NCI-H2196 treated with DMSO at 0.1 percent for 48 hours (cell line): ENCODE measurements around the gene OXNAD1.
"Not testable (repeated sequence)": the region's sequence is repeated elsewhere in the genome, so short reads cannot be mapped to it uniquely, and the experiment has no call there.

ENCODE experiments used
- DNase-seq: peaks from one replicate; lab custom pipeline; 2025; ENCODE audit not compliant: unreplicated experiment; lab: John Stamatoyannopoulos, UW

The OXNAD1 gene

GRCh38 chr3:16303037-16303575 lies 38.1 kb downstream of the OXNAD1 start:
- no peak for DNase-seq

- DNase-seq = no peak
Measured at GRCh38 chr3:16304061-16305010, 39.3 kb downstream of the OXNAD1 start.

GRCh38 chr3:16305111-16305541 lies 40.1 kb downstream of the OXNAD1 start:
- no peak for DNase-seq

- no peak for DNase-seq
Measured at GRCh38 chr3:16307832-16308531, 43.0 kb downstream of the OXNAD1 start.

GRCh38 chr3:16308727-16309126 lies 43.7 kb downstream of the OXNAD1 start:
- no peak for DNase-seq

GRCh38 chr3:16309558-16309957 lies 44.5 kb downstream of the OXNAD1 start:
- DNase-seq = no peak

- not testable (repeated sequence) for DNase-seq
Measured at GRCh38 chr3:16310486-16310885, 45.5 kb downstream of the OXNAD1 start.

- DNase-seq = no peak
Measured at GRCh38 chr3:16311960-16312451, 47.0 kb downstream of the OXNAD1 start.

- DNase-seq = no peak
Measured at GRCh38 chr3:16313886-16314645, 49.1 kb downstream of the OXNAD1 start.

GRCh38 chr3:16315623-16316022 lies 50.6 kb downstream of the OXNAD1 start:
- DNase-seq = no peak

GRCh38 chr3:16316396-16316795 lies 51.4 kb downstream of the OXNAD1 start:
- DNase-seq = no peak

GRCh38 chr3:16316847-16317560 lies 52.0 kb downstream of the OXNAD1 start:
- no peak for DNase-seq

- no peak for DNase-seq
Measured at GRCh38 chr3:16317561-16317945, 52.5 kb downstream of the OXNAD1 start.

- DNase-seq = no peak
Measured at GRCh38 chr3:16318176-16318575, 53.2 kb downstream of the OXNAD1 start.

GRCh38 chr3:16319307-16319706 lies 54.3 kb downstream of the OXNAD1 start:
- no peak for DNase-seq

GRCh38 chr3:16319723-16320122 lies 54.7 kb downstream of the OXNAD1 start:
- no peak for DNase-seq

- no peak for DNase-seq
Measured at GRCh38 chr3:16320711-16321110, 55.7 kb downstream of the OXNAD1 start.

- DNase-seq = no peak
Measured at GRCh38 chr3:16322189-16322588, 57.2 kb downstream of the OXNAD1 start.

- DNase-seq = no peak
Measured at GRCh38 chr3:16323737-16324136, 58.7 kb downstream of the OXNAD1 start.

- no peak for DNase-seq
Measured at GRCh38 chr3:16325850-16326249, 60.8 kb downstream of the OXNAD1 start.
